Gastrocnemius medialis (tissue), 4 donors: ENCODE measurements around the gene HBS1L. TPM values are rescaled to one million over a fixed set of nuclear protein-coding genes. Genes with fewer than 3 reads are reported as not detected.

Experiments used
- ATAC-seq, 2 donors: fragments of 150-250 bp; one replicate each; pipeline ENCODE4 v1.9.1; 2016
- DNase-seq, 2 donors: peaks; one replicate each; pipeline ENCODE4 v3.0.0-alpha.2; 2019
- H3K27ac ChIP-seq, 4 donors: fragments of 200-600 bp; sonication (generic); 1 replicate in 1 of 4; 2 replicates in 3 of 4; pipeline ENCODE4 v1.5.1; 2016 to 2018; ENCODE audit warnings: mild to moderate bottlenecking in 2 of 4, moderate library complexity in 1 of 4
- H3K27me3 ChIP-seq, 3 donors: fragments of 200-600 bp; sonication (generic) in 2 of 3; 1 replicate in 1 of 3; 2 replicates in 2 of 3; pipeline versions ENCODE4 v1.5.1 to v1.6.0; 2016 to 2019; ENCODE audit warnings: mild to moderate bottlenecking in 1 of 3, moderate library complexity in 1 of 3
- H3K36me3 ChIP-seq, 2 donors: fragments of 200-600 bp; sonication (generic) in 1 of 2; one replicate each; pipeline ENCODE4 v1.5.1; 2017 to 2018
- H3K4me1 ChIP-seq, 2 donors: fragments of 200-600 bp; sonication (generic) in 1 of 2; one replicate each; pipeline ENCODE4 v1.5.1; 2016 to 2017; ENCODE audit warnings: mild to moderate bottlenecking in 2 of 2
- H3K4me3 ChIP-seq, 4 donors: fragments of 200-600 bp; sonication (generic) in 3 of 4; 1 replicate in 1 of 4; 2 replicates in 3 of 4; pipeline ENCODE4 v1.5.1; 2016 to 2019; ENCODE audit warnings: mild to moderate bottlenecking in 2 of 4
- H3K9me3 ChIP-seq, 3 donors: fragments of 200-600 bp; sonication (generic) in 2 of 3; 1 replicate in 1 of 3; 2 replicates in 2 of 3; pipeline ENCODE4 v1.5.1; 2016 to 2019
- POLR2A ChIP-seq, 2 donors: fragments of 450-650 bp; IDR thresholded peaks; one replicate each; pipeline ENCODE4 v1.6.1; 2017; ENCODE audit warnings: antibody characterized with exemption in 2 of 2, mild to moderate bottlenecking in 2 of 2, moderate library complexity in 2 of 2
- in situ Hi-C, 4 donors: fragments of 200-750 bp; cut with MboI; loops; one replicate each; pipeline versions ENCODE4 v1.15.0 to v1.8.0; 2017; ENCODE audit warnings: low sequenced_read_pairs in 4 of 4
- intact Hi-C: fragments of 100-400 bp; cut with DNase I; formaldehyde crosslinking; loops from one replicate; pipeline ENCODE4 v1.15.1; 2023; ENCODE audit warnings: low total_unique reads
- total RNA-seq, 4 donors: library from RNA; depleted of rRNA; stranded (reverse); fragments of >200 nt; gene quantifications; one replicate each; pipeline versions ENCODE4 v1.1.0 to v1.2.3, GENCODE V29; 2016
- TF ChIP-seq, protein P1 (sequence below), 5 experiments: fragments of 450-650 bp in 3 of 5; fragments of 200-600 bp in 2 of 5; sonication (generic) in 2 of 5; IDR thresholded peaks in 4 of 5; conservative IDR thresholded peaks in 1 of 5; 1 replicate in 4 of 5; 2 replicates in 1 of 5; pipeline ENCODE4 v1.5.1; 2016 to 2019; ENCODE audit warnings: antibody characterized with exemption in 5 of 5, mild to moderate bottlenecking in 3 of 5, moderate library complexity in 3 of 5

Gene HBS1L
- total RNA-seq, 4 donors from 2014 or later: 97.9 to 139 (median 120) TPM

DNA sequence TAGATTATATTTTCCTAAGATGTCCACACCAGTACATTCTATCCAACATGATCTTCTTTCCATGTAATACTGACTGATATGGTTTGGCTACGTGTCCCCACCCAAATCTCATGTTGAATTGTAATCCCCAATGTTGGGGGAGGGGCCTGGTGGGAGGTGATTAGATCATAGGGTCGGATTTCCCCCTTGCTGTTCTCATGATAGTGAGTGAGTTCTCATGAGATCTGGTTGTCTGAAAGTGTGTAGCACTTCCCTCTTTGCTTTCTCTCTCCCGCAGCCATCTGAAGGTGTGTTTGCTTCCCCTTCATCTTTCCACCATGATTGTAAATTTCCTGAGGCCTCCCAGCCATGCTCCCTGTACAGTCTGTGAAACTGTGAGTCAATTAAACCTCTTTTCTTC is 12.2 kb upstream of the HBS1L start:
- H3K4me3 ChIP-seq: no peak overlapping the region
- intact Hi-C loops: no loop called here
- DNase-seq: no peak
- ATAC-seq: no peak
- TF ChIP-seq, protein P1, sequence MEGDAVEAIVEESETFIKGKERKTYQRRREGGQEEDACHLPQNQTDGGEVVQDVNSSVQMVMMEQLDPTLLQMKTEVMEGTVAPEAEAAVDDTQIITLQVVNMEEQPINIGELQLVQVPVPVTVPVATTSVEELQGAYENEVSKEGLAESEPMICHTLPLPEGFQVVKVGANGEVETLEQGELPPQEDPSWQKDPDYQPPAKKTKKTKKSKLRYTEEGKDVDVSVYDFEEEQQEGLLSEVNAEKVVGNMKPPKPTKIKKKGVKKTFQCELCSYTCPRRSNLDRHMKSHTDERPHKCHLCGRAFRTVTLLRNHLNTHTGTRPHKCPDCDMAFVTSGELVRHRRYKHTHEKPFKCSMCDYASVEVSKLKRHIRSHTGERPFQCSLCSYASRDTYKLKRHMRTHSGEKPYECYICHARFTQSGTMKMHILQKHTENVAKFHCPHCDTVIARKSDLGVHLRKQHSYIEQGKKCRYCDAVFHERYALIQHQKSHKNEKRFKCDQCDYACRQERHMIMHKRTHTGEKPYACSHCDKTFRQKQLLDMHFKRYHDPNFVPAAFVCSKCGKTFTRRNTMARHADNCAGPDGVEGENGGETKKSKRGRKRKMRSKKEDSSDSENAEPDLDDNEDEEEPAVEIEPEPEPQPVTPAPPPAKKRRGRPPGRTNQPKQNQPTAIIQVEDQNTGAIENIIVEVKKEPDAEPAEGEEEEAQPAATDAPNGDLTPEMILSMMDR (IDR thresholded peaks at IDR 0.05 in 4 of 5, conservative IDR thresholded peaks at IDR 0.05 in 1 of 5): no peak
- no peak for TF ChIP-seq POLR2A (IDR thresholded peaks at IDR 0.05)
- H3K9me3 ChIP-seq: no peaks in the 10 kb centered on the region
- no peak overlapping the region for H3K27ac ChIP-seq
- H3K4me1 ChIP-seq: no peaks in the 10 kb centered on the region
- no peaks in the 10 kb centered on the region for H3K27me3 ChIP-seq
- in situ Hi-C loops: no loop called here
- no peaks in the 10 kb centered on the region for H3K36me3 ChIP-seq

DNA sequence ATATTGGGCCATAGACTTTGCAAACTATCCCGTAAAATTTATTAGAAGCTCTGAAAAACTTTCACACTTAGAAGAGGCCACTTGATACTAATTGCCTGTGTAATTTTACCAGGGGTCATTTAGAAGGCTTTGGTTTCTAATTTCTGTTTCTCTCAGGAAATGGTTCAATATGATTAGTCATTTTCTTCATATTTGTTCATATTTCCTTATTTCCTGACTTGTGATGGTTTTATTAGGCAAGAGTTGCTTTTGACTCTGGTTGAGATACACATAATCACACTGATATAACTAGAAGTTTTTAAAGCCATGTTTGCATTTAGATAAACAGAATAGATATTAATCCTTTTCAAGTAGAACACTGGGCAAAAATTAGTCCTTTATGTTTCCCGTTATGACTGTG is 11.8 kb upstream of the HBS1L start:
- Histone ChIP-seq H3K27me3 (no peaks in the 10 kb centered on the region), H3K36me3 (no peaks in the 10 kb centered on the region), H3K4me1 (no peaks in the 10 kb centered on the region), H3K9me3 (no peaks in the 10 kb centered on the region), H3K27ac (no peak overlapping the region), H3K4me3 (no peak overlapping the region)
- ATAC-seq (no peak), DNase-seq (no peak)
- intact Hi-C loops (no loop called here), in situ Hi-C loops (no loop called here)
- TF ChIP-seq POLR2A (IDR thresholded peaks at IDR 0.05): no peak

DNA sequence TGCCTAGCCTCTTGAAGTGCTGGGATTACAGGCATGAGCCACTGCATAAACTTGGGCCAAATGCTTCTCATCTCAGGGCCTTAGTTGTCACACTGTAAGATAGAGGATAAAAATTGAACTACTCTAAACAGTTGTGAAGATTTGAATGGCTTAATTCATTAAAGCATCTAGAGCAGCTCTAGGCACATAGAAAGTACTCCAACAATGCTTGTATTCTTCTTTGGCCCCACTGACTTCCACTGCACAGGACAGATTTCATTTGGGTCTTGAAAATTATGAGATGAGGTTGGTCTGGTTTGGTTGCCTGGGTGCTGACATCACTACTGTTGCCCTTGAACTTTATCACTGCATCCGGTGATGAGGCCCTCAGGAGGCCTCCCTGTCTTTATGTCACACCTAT is 10.0 kb upstream of the HBS1L start:
- intact Hi-C loops: no loop called here
- no peaks in the 10 kb centered on the region for H3K4me1 ChIP-seq
- DNase-seq: no peak
- H3K4me3 ChIP-seq: no peak overlapping the region
- no peak for ATAC-seq
- no peaks in the 10 kb centered on the region for H3K27me3 ChIP-seq
- H3K9me3 ChIP-seq: no peaks in the 10 kb centered on the region
- H3K36me3 ChIP-seq: no peaks in the 10 kb centered on the region
- in situ Hi-C loops: no loop called here
- no peak for TF ChIP-seq POLR2A (IDR thresholded peaks at IDR 0.05)
- TF ChIP-seq, protein P1 (IDR thresholded peaks at IDR 0.05 in 4 of 5, conservative IDR thresholded peaks at IDR 0.05 in 1 of 5): no peak
- no peak overlapping the region for H3K27ac ChIP-seq

DNA sequence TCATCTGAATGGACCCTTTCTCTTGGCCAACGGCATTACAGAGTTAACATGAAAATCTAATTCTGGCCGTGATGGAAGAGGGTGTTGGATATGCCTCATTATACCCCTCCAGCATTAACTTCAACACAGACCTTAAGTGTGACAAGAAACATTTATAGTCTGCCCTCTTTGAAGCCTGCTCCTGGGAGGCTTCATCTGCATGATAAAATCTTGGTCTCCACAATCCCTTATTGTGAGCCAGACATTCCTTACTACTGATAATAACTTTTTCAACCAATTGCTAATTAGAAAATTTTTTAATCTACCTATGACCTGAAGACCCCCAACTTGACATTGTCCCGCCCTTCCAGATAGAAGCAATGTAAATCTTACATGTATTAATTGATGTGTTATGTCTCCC is 9.3 kb upstream of the HBS1L start:
- Histone ChIP-seq H3K27me3 (no peaks in the 10 kb centered on the region), H3K36me3 (no peaks in the 10 kb centered on the region), H3K4me1 (no peaks in the 10 kb centered on the region), H3K4me3 (no peak overlapping the region), H3K27ac (no peak overlapping the region), H3K9me3 (no peaks in the 10 kb centered on the region)
- no peak for DNase-seq
- no peak for ATAC-seq
- TF ChIP-seq, protein P1 (IDR thresholded peaks at IDR 0.05 in 4 of 5, conservative IDR thresholded peaks at IDR 0.05 in 1 of 5): no peak
- TF ChIP-seq POLR2A (IDR thresholded peaks at IDR 0.05): no peak
- in situ Hi-C loops: no loop called here
- intact Hi-C loops: no loop called here

DNA sequence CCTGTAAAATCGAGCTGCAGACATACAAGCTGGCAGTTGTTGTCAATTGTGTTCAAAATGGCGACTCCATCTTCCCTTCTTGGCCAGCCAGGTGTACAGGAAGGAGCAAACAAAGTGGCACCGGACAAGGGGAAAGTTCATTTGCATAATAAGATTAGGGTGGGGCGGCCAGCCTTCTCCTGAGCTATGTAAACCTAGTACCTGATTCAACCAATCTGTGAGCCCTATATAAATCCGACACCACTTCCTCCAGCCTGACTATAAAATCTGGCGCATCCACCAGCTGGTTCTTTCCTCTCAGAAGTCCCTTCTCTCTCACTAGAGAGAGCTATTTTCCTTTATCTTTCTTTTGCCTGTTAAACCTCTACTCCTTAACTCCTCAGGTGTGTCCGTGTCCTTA is 8.1 kb upstream of the HBS1L start:
- ATAC-seq: no peak
- Histone ChIP-seq H3K27me3 (no peaks in the 10 kb centered on the region), H3K9me3 (no peaks in the 10 kb centered on the region), H3K4me3 (no peak overlapping the region), H3K27ac (no peak overlapping the region), H3K36me3 (no peaks in the 10 kb centered on the region), H3K4me1 (no peaks in the 10 kb centered on the region)
- intact Hi-C loops (no loop called here), in situ Hi-C loops (no loop called here)
- no peak for DNase-seq
- TF ChIP-seq, protein P1 (IDR thresholded peaks at IDR 0.05 in 4 of 5, conservative IDR thresholded peaks at IDR 0.05 in 1 of 5): no peak
- TF ChIP-seq POLR2A (IDR thresholded peaks at IDR 0.05): no peak
